IMR-90 (cell line): ENCODE data around the gene ZNF519. TPM values are rescaled to one million over a fixed set of nuclear protein-coding genes. Genes with fewer than 3 reads are reported as not detected.

Source experiments
- ATAC-seq: fragments of 200-7000 bp; cut with Tn5 transposase; 2 replicates; pipeline ENCODE4 v1.9.1; 2020; ENCODE audit warnings: low read depth, mild to moderate bottlenecking, moderate library complexity
- BruUV-seq: library from RNA; stranded (reverse); fragments of 400-500 nt; replicated peaks from 2 replicates; lab custom pipeline; 2021; lab: Mats Ljungman, UMichigan
- CTCF ChIA-PET: fragments of 300-600 bp; formaldehyde crosslinking; extraction: SDS; loops from one replicate; lab custom pipeline; 2021; ENCODE audit warnings: antibody characterized with exemption; lab: Yijun Ruan, JAX
- POLR2A ChIA-PET: fragments of 300-600 bp; sonication (Branson Sonifier 250); formaldehyde crosslinking; loops from one replicate; lab custom pipeline; 2022; ENCODE audit warnings: antibody characterized with exemption; ENCODE audit not compliant: unreplicated experiment; lab: Charles Lee
- DNase-seq: peaks from one replicate; pipeline ENCODE4 v3.0.0; 2013
- H2AFZ ChIP-seq: replicated peaks from 2 replicates; pipeline ENCODE3; 2013; ENCODE audit warnings: low read length, mild to moderate bottlenecking; ENCODE audit not compliant: poor library complexity
- H2AK5ac ChIP-seq: 2 replicates; pipeline ENCODE4 v1.6.1; 2013; ENCODE audit warnings: low read depth, low read length, inconsistent platforms
- H2AK9ac ChIP-seq: replicated peaks from 2 replicates; pipeline ENCODE3; 2013; ENCODE audit warnings: mild to moderate bottlenecking, low read depth, low read length, moderate library complexity; ENCODE audit not compliant: poor library complexity
- H2BK120ac ChIP-seq: 2 replicates; pipeline ENCODE4 v1.6.1; 2013; ENCODE audit warnings: low read depth, low read length, inconsistent platforms
- H2BK15ac ChIP-seq: 3 replicates; pipeline ENCODE4 v1.6.1; 2013; ENCODE audit warnings: low read depth, low read length, inconsistent platforms
- H2BK20ac ChIP-seq: 2 replicates; pipeline ENCODE4 v1.6.1; 2013; ENCODE audit warnings: low read depth, mild to moderate bottlenecking, inconsistent platforms, low read length, moderate library complexity
- H2BK5ac ChIP-seq: 2 replicates; pipeline ENCODE4 v1.6.1; 2013; ENCODE audit warnings: mild to moderate bottlenecking, low read depth, low read length, inconsistent platforms; ENCODE audit not compliant: poor library complexity, severe bottlenecking
- H3K14ac ChIP-seq: replicated peaks from 2 replicates; pipeline ENCODE4 v1.6.1; 2013; ENCODE audit warnings: low read depth, low read length, inconsistent platforms
- H3K18ac ChIP-seq: 2 replicates; pipeline ENCODE4 v1.6.1; 2013; ENCODE audit warnings: low read depth, low read length, control low read depth
- H3K23ac ChIP-seq: 2 replicates; pipeline ENCODE4 v1.6.1; 2013; ENCODE audit warnings: low read depth, low read length, inconsistent platforms
- H3K27ac ChIP-seq: 2 replicates; pipeline ENCODE4 v1.5.1; 2013; ENCODE audit warnings: mild to moderate bottlenecking, control low read depth, low read length; ENCODE audit not compliant: insufficient read depth
- H3K27me3 ChIP-seq: 2 replicates; pipeline ENCODE4 v1.6.1; 2013; ENCODE audit warnings: low read length; ENCODE audit not compliant: control insufficient read depth, insufficient read depth
- H3K36me3 ChIP-seq: 2 replicates; pipeline ENCODE4 v1.6.1; 2013; ENCODE audit warnings: low read length, mixed read lengths; ENCODE audit not compliant: control insufficient read depth, insufficient read depth
- H3K4ac ChIP-seq: 2 replicates; pipeline ENCODE4 v1.6.1; 2013; ENCODE audit warnings: low read depth, low read length, inconsistent platforms
- H3K4me1 ChIP-seq: 2 replicates; pipeline ENCODE4 v1.6.1; 2013; ENCODE audit warnings: low read length, mixed read lengths; ENCODE audit not compliant: control insufficient read depth, insufficient read depth
- H3K4me2 ChIP-seq: 2 replicates; pipeline ENCODE4 v1.6.1; 2013; ENCODE audit warnings: low read depth, mild to moderate bottlenecking, control low read depth, low read length, moderate library complexity
- H3K4me3 ChIP-seq: 2 replicates; pipeline ENCODE4 v1.5.1; 2013; ENCODE audit warnings: low read depth, mild to moderate bottlenecking, control low read depth, low read length, moderate library complexity; ENCODE audit not compliant: insufficient read depth
- H3K56ac ChIP-seq: 2 replicates; pipeline ENCODE4 v1.6.1; 2013; ENCODE audit warnings: low read length, inconsistent platforms; ENCODE audit not compliant: insufficient read depth; ENCODE audit errors: extremely low read depth
- H3K79me1 ChIP-seq, 2 experiments: 2 replicates each; pipeline ENCODE4 v1.6.1; 2013; ENCODE audit warnings: low read length in 2 of 2, inconsistent platforms in 1 of 2, low read depth in 1 of 2
- H3K9ac ChIP-seq: 2 replicates; pipeline ENCODE4 v1.6.1; 2013; ENCODE audit warnings: low read depth, low read length, control low read depth
- H3K9me1 ChIP-seq: 2 replicates; pipeline ENCODE4 v1.6.1; 2013; ENCODE audit warnings: low read length, inconsistent platforms; ENCODE audit not compliant: insufficient read depth
- H3K9me3 ChIP-seq: 2 replicates; pipeline ENCODE4 v1.6.1; 2013; ENCODE audit warnings: low read length; ENCODE audit not compliant: control insufficient read depth, insufficient read depth
- H4K20me1 ChIP-seq: 2 replicates; pipeline ENCODE4 v1.6.1; 2013; ENCODE audit warnings: low read length, inconsistent platforms; ENCODE audit not compliant: insufficient read depth
- H4K5ac ChIP-seq: 2 replicates; pipeline ENCODE4 v1.6.1; 2013; ENCODE audit warnings: mild to moderate bottlenecking, low read depth, low read length, control low read depth
- H4K8ac ChIP-seq, 2 experiments: 2 replicates each; pipeline ENCODE4 v1.6.1; 2013; ENCODE audit warnings: low read depth in 2 of 2, low read length in 2 of 2, control low read depth in 1 of 2, inconsistent platforms in 1 of 2
- H4K91ac ChIP-seq: 2 replicates; pipeline ENCODE4 v1.6.1; 2013; ENCODE audit warnings: low read depth, low read length, inconsistent platforms; ENCODE audit not compliant: insufficient read depth
- ELK1 ChIP-seq: fragments of 150-350 bp; IDR thresholded peaks from 2 replicates; pipeline ENCODE4 v1.6.1; 2016; ENCODE audit warnings: low read depth, mild to moderate bottlenecking, low read length, moderate library complexity, borderline replicate concordance
- FOS ChIP-seq: fragments of 150-350 bp; IDR thresholded peaks from 2 replicates; pipeline ENCODE4 v1.6.1; 2016; ENCODE audit warnings: low read depth, low read length
- NFE2L2 ChIP-seq: fragments of 150-350 bp; IDR thresholded peaks from 2 replicates; pipeline ENCODE4 v1.6.1; 2016; ENCODE audit warnings: low read depth, mild to moderate bottlenecking, low read length
- POLR2A ChIP-seq: IDR thresholded peaks from 2 replicates; pipeline ENCODE4 v1.6.1; 2012; ENCODE audit warnings: mild to moderate bottlenecking, low read depth, low read length
- RFX5 ChIP-seq: IDR thresholded peaks from 2 replicates; pipeline ENCODE4 v1.8.0; 2012; ENCODE audit warnings: low read depth, mild to moderate bottlenecking, low read length, moderate library complexity
- WGBS, 2 experiments: methylation state at CpG; one replicate each; pipeline versions ENCODE4 v1.1.5 to v1.1.7; 2013; ENCODE audit warnings: missing lambda C conversion rate in 2 of 2; ENCODE audit not compliant: insufficient read length in 1 of 2; ENCODE audit errors: extremely low coverage in 2 of 2; 5-methylcytosine and 5-hydroxymethylcytosine counted together
- dilution Hi-C: fragments of 300-500 bp; cut with HindIII; formaldehyde crosslinking; loops from one replicate; pipeline ENCODE4 v1.14.3; 2018; ENCODE audit warnings: low sequenced_read_pairs; ENCODE audit not compliant: unreplicated experiment
- in situ Hi-C: fragments of 300-500 bp; cut with MboI; formaldehyde crosslinking; loops from 3 replicates; pipeline ENCODE4 v1.14.3; 2019; ENCODE audit warnings: low sequenced_read_pairs, inconsistent platforms, mixed read lengths
- intact Hi-C: fragments of 100-400 bp; cut with micrococcal nuclease; formaldehyde crosslinking; loops from 2 replicates; pipeline ENCODE4 v1.10.0; 2022
- polyA plus RNA-seq, 3 experiments: library from polyadenylated mRNA; depleted of rRNA; stranded (reverse); fragments of >200 nt; gene quantifications; 2 replicates each; pipeline ENCODE4 v1.2.3, GENCODE V29; 2012; ENCODE audit warnings: low replicate concordance in 1 of 3
- total RNA-seq: library from RNA; depleted of rRNA; stranded (reverse); fragments of >200 nt; gene quantifications from 2 replicates; pipeline ENCODE4 v1.2.3, GENCODE V29; 2012

Gene ZNF519
- total and polyA plus RNA-seq, 2 of the 4 experiments (the other 2 are of a cell fraction): 2.3 to 4.7 TPM

- no peaks in the 10 kb centered on the region for H3K27me3 ChIP-seq
- H4K91ac ChIP-seq: no peak overlapping the region
- H2AFZ ChIP-seq: no peak overlapping the region
- no peak overlapping the region for H3K4me2 ChIP-seq
- H2BK120ac ChIP-seq: no peak overlapping the region
- 0 out of 2 replicates have a peak, but pooled peaks cover 2% of the 10 kb centered on the region for H3K36me3 ChIP-seq
- no peak overlapping the region for H2BK15ac ChIP-seq
- H3K9ac ChIP-seq: no peak overlapping the region
- no peak overlapping the region for H2BK5ac ChIP-seq
- H3K9me3 ChIP-seq: peaks cover 13% of the 10 kb centered on the region; the same call in 1 of the 2 replicates
- no peak overlapping the region for H2AK9ac ChIP-seq
- H3K56ac ChIP-seq: no peak overlapping the region
- H4K20me1 ChIP-seq: no peaks in the 10 kb centered on the region
- no peaks in the 10 kb centered on the region for H3K4me1 ChIP-seq
- in situ Hi-C loops (no loop called here), dilution Hi-C loops (no loop called here), intact Hi-C loops (no loop called here)
- no peak overlapping the region for H3K27ac ChIP-seq
- TF ChIP-seq NFE2L2 (no peak), FOS (no peak), ELK1 (no peak), POLR2A (no peak), RFX5 (no peak)
- ChIA-PET CTCF (no interaction called here), POLR2A (no interaction called here)
- H2BK20ac ChIP-seq: no peak overlapping the region
- DNase-seq (no peak), ATAC-seq (no peak)
- no TSS peak for BruUV-seq
- no peaks in the 10 kb centered on the region for H3K9me1 ChIP-seq
- H3K4ac ChIP-seq: no peak overlapping the region
- H3K18ac ChIP-seq: no peak overlapping the region
- H3K4me3 ChIP-seq: no peak overlapping the region
- no peaks in the 10 kb centered on the region for H3K79me1 ChIP-seq
- no peak overlapping the region for H3K23ac ChIP-seq
- WGBS, 2 experiments: no CpG with 5 or more reads among the region's 2 CpGs
- no peak overlapping the region for H2AK5ac ChIP-seq
- no peak overlapping the region for H4K5ac ChIP-seq
- H3K14ac ChIP-seq: no peak overlapping the region
- H4K8ac ChIP-seq: no peak overlapping the region
These were observed 28.0 kb downstream of the ZNF519 start for GRCh38 chr18:14104201-14104600.
